ENCODE results near the gene MOB2. TPM values are rescaled to one million over a fixed set of nuclear protein-coding genes. Genes with fewer than 3 reads are reported as not detected.
A peak's percentile ranks its signal among the peaks of the same experiment; 100 is the strongest.

Gene MOB2
- total RNA-seq, 1 donor from 2014 or later, result 38.6 TPM

- Mint-ChIP-seq H3K27me3 (ENCODE audit: unreplicated experiment) (no peaks in the 10 kb centered on the region), H3K4me3 (ENCODE audit: unreplicated experiment) (no peak overlapping the region), H3K36me3 (ENCODE audit: unreplicated experiment) (peaks cover 14% of the 10 kb centered on the region), H3K9me3 (ENCODE audit: unreplicated experiment) (peaks cover 16% of the 10 kb centered on the region), H3K27ac (ENCODE audit: unreplicated experiment) (no peak overlapping the region), H3K4me1 (ENCODE audit: unreplicated experiment) (peaks cover 18% of the 10 kb centered on the region)
- TF ChIP-seq CTCF (IDR thresholded peaks at IDR 0.05), result no peak
- no peak for DNase-seq (ENCODE audit: extremely low spot score, unreplicated experiment)
Measured at GRCh38 chr11:1498262-1498661, 11.7 kb upstream of the MOB2 start.

GRCh38 chr11:1497600-1497999, 11.0 kb upstream of the MOB2 start:
- TF ChIP-seq CTCF (IDR thresholded peaks at IDR 0.05), result no peak
- peaks cover 14% of the 10 kb centered on the region for H3K36me3 Mint-ChIP-seq (ENCODE audit: unreplicated experiment)
- no peak for DNase-seq (ENCODE audit: extremely low spot score, unreplicated experiment)
- H3K9me3 Mint-ChIP-seq (ENCODE audit: unreplicated experiment), result peaks cover 16% of the 10 kb centered on the region
- H3K4me3 Mint-ChIP-seq (ENCODE audit: unreplicated experiment), result no peak overlapping the region
- peak overlapping the region; percentile 42 for H3K27ac Mint-ChIP-seq (ENCODE audit: unreplicated experiment)
- H3K4me1 Mint-ChIP-seq (ENCODE audit: unreplicated experiment), result peaks cover 13% of the 10 kb centered on the region
- no peaks in the 10 kb centered on the region for H3K27me3 Mint-ChIP-seq (ENCODE audit: unreplicated experiment)

- Mint-ChIP-seq H3K4me1 (ENCODE audit: unreplicated experiment) (peaks cover 13% of the 10 kb centered on the region), H3K27me3 (ENCODE audit: unreplicated experiment) (no peaks in the 10 kb centered on the region), H3K36me3 (ENCODE audit: unreplicated experiment) (peaks cover 14% of the 10 kb centered on the region), H3K9me3 (ENCODE audit: unreplicated experiment) (peaks cover 16% of the 10 kb centered on the region), H3K27ac (ENCODE audit: unreplicated experiment) (no peak overlapping the region), H3K4me3 (ENCODE audit: unreplicated experiment) (no peak overlapping the region)
- TF ChIP-seq CTCF (IDR thresholded peaks at IDR 0.05), result no peak
- DNase-seq (ENCODE audit: extremely low spot score, unreplicated experiment), result no peak
Measured at GRCh38 chr11:1496761-1497095, 10.1 kb upstream of the MOB2 start.

GRCh38 chr11:1496091-1496760, 9.6 kb upstream of the MOB2 start:
- H3K4me1 Mint-ChIP-seq (ENCODE audit: unreplicated experiment), result peaks cover 13% of the 10 kb centered on the region
- H3K27me3 Mint-ChIP-seq (ENCODE audit: unreplicated experiment), result no peaks in the 10 kb centered on the region
- H3K36me3 Mint-ChIP-seq (ENCODE audit: unreplicated experiment), result peaks cover 14% of the 10 kb centered on the region
- H3K4me3 Mint-ChIP-seq (ENCODE audit: unreplicated experiment), result no peak overlapping the region
- peaks cover 16% of the 10 kb centered on the region for H3K9me3 Mint-ChIP-seq (ENCODE audit: unreplicated experiment)
- no peak for TF ChIP-seq CTCF (IDR thresholded peaks at IDR 0.05)
- no peak for DNase-seq (ENCODE audit: extremely low spot score, unreplicated experiment)
- H3K27ac Mint-ChIP-seq (ENCODE audit: unreplicated experiment), result no peak overlapping the region

- peaks cover 11% of the 10 kb centered on the region for H3K36me3 Mint-ChIP-seq (ENCODE audit: unreplicated experiment)
- TF ChIP-seq CTCF (IDR thresholded peaks at IDR 0.05), result no peak
- H3K4me1 Mint-ChIP-seq (ENCODE audit: unreplicated experiment), result peaks cover 11% of the 10 kb centered on the region
- H3K4me3 Mint-ChIP-seq (ENCODE audit: unreplicated experiment), result no peak overlapping the region
- no peak overlapping the region for H3K27ac Mint-ChIP-seq (ENCODE audit: unreplicated experiment)
- no peak for DNase-seq (ENCODE audit: extremely low spot score, unreplicated experiment)
- no peaks in the 10 kb centered on the region for H3K27me3 Mint-ChIP-seq (ENCODE audit: unreplicated experiment)
- peaks cover 16% of the 10 kb centered on the region for H3K9me3 Mint-ChIP-seq (ENCODE audit: unreplicated experiment)
Measured at GRCh38 chr11:1494650-1495049, 8.1 kb upstream of the MOB2 start.
